GM19035 (cell line): ENCODE results near the gene STPG4.

ENCODE experiments used
- ATAC-seq: cut with Tn5 transposase; IDR thresholded peaks from one replicate; pipeline ENCODE4 v1.9.1; 2021; ENCODE audit not compliant: unreplicated experiment

Gene STPG4

GRCh38 chr2:47056868-47057686 lies 98.0 kb downstream of the STPG4 start:
- no peak for ATAC-seq

GRCh38 chr2:47056374-47056773 lies 98.7 kb downstream of the STPG4 start:
- ATAC-seq, result no peak

GRCh38 chr2:47054868-47055267 lies 100.2 kb downstream of the STPG4 start:
- ATAC-seq, result no peak

GRCh38 chr2:47054036-47054555 lies 101.0 kb downstream of the STPG4 start:
- no peak for ATAC-seq

- no peak for ATAC-seq
These were observed 102.3 kb downstream of the STPG4 start for GRCh38 chr2:47052847-47053246.

- ATAC-seq, result no peak
These were observed 103.5 kb downstream of the STPG4 start for GRCh38 chr2:47051562-47051961.

- ATAC-seq, result no peak
These were observed 104.3 kb downstream of the STPG4 start for GRCh38 chr2:47050762-47051161.

- ATAC-seq, result no peak
These were observed 104.9 kb downstream of the STPG4 start for GRCh38 chr2:47050021-47050760.

- no peak for ATAC-seq
These were observed 105.6 kb downstream of the STPG4 start for GRCh38 chr2:47049502-47049901.

- ATAC-seq, result no peak
These were observed 106.2 kb downstream of the STPG4 start for GRCh38 chr2:47048801-47049480.

GRCh38 chr2:47046271-47046670 lies 108.8 kb downstream of the STPG4 start:
- ATAC-seq, result no peak

- ATAC-seq, result no peak
These were observed 111.2 kb downstream of the STPG4 start for GRCh38 chr2:47043891-47044239.

- no peak for ATAC-seq
These were observed 111.8 kb downstream of the STPG4 start for GRCh38 chr2:47043142-47043890.

- no peak for ATAC-seq
These were observed 113.0 kb downstream of the STPG4 start for GRCh38 chr2:47041891-47042684.

GRCh38 chr2:47041063-47041462 lies 114.0 kb downstream of the STPG4 start:
- ATAC-seq, result no peak

GRCh38 chr2:47040651-47041050 lies 114.5 kb downstream of the STPG4 start:
- ATAC-seq, result no peak

GRCh38 chr2:47039913-47040562 lies 115.1 kb downstream of the STPG4 start:
- ATAC-seq, result no peak

- ATAC-seq, result no peak
These were observed 115.6 kb downstream of the STPG4 start for GRCh38 chr2:47039489-47039870.

GRCh38 chr2:47038656-47039488 lies 116.2 kb downstream of the STPG4 start:
- ATAC-seq, result no peak
